MM.1S (cell line): ENCODE measurements around the gene MRPL37.
"Not testable (repeated sequence)": the region's sequence is repeated elsewhere in the genome, so short reads cannot be mapped to it uniquely, and the experiment has no call there.

Experiments used
- DNase-seq: peaks from one replicate; pipeline ENCODE4 v3.0.0-alpha.2; 2015
- H2AFZ ChIP-seq: fragments of 300-600 bp; sonication (generic); 2 replicates; pipeline ENCODE4 v1.6.0; 2016; ENCODE audit warnings: antibody characterized with exemption, low read length
- H3F3A ChIP-seq: fragments of 300-600 bp; sonication (generic); 2 replicates; pipeline ENCODE4 v1.6.1; 2016; ENCODE audit warnings: mild to moderate bottlenecking, antibody characterized with exemption, low read length, moderate library complexity, mixed read lengths; ENCODE audit not compliant: insufficient read depth
- H3K27ac ChIP-seq: fragments of 300-600 bp; sonication (generic); 2 replicates; pipeline ENCODE4 v1.5.1; 2016; ENCODE audit warnings: mild to moderate bottlenecking, low read length
- H3K27me3 ChIP-seq: fragments of 300-600 bp; sonication (generic); replicated peaks from 2 replicates; pipeline ENCODE4 v1.6.0; 2016; ENCODE audit warnings: low read length; ENCODE audit not compliant: insufficient read depth
- H3K36me3 ChIP-seq: fragments of 300-600 bp; sonication (generic); replicated peaks from 2 replicates; pipeline ENCODE4 v1.6.1; 2016; ENCODE audit warnings: mild to moderate bottlenecking, low read length, mixed read lengths; ENCODE audit not compliant: insufficient read depth
- H3K4me1 ChIP-seq: fragments of 300-600 bp; sonication (generic); 2 replicates; pipeline ENCODE4 v1.6.1; 2016; ENCODE audit warnings: low read length, mixed read lengths
- H3K4me2 ChIP-seq: fragments of 300-600 bp; sonication (generic); 2 replicates; pipeline ENCODE4 v1.6.0; 2016; ENCODE audit warnings: low read depth, low read length
- H3K4me3 ChIP-seq: fragments of 300-600 bp; sonication (generic); 2 replicates; pipeline ENCODE4 v1.5.1; 2016; ENCODE audit warnings: low read length, mixed read lengths
- H3K79me2 ChIP-seq: fragments of 300-600 bp; sonication (generic); 2 replicates; pipeline ENCODE4 v1.6.1; 2016; ENCODE audit warnings: mixed run types, low read length, mixed read lengths
- H3K9ac ChIP-seq: fragments of 300-600 bp; sonication (generic); 2 replicates; pipeline ENCODE4 v1.6.1; 2016; ENCODE audit warnings: low read length, mixed read lengths
- H3K9me2 ChIP-seq: fragments of 300-600 bp; sonication (generic); replicated peaks from 2 replicates; pipeline ENCODE4 v1.6.1; 2016; ENCODE audit warnings: mild to moderate bottlenecking, low read length, mixed read lengths; ENCODE audit not compliant: insufficient read depth
- H3K9me3 ChIP-seq: fragments of 300-600 bp; sonication (generic); replicated peaks from 2 replicates; pipeline ENCODE4 v1.6.1; 2016; ENCODE audit warnings: mild to moderate bottlenecking, low read length, mixed read lengths; ENCODE audit not compliant: insufficient read depth
- H4K20me1 ChIP-seq: fragments of 300-600 bp; sonication (generic); 2 replicates; pipeline ENCODE4 v1.6.1; 2016; ENCODE audit warnings: mild to moderate bottlenecking, low read length, moderate library complexity, mixed read lengths; ENCODE audit not compliant: insufficient read depth
- CTCF ChIP-seq: fragments of 300-600 bp; sonication (generic); IDR thresholded peaks from 2 replicates; pipeline ENCODE4 v1.5.1; 2016; ENCODE audit warnings: antibody characterized with exemption, low read length, mixed read lengths
- EZH2 ChIP-seq: fragments of 300-600 bp; sonication (generic); optimal IDR thresholded peaks from 2 replicates; pipeline ENCODE3; 2017; ENCODE audit warnings: low read depth, mild to moderate bottlenecking, antibody characterized with exemption, low read length, mixed read lengths
- EZH2phosphoT487 ChIP-seq: fragments of 300-600 bp; sonication (generic); IDR thresholded peaks from 2 replicates; pipeline ENCODE4 v1.6.1; 2018; ENCODE audit warnings: antibody characterized with exemption, low read length

Gene MRPL37

DNA sequence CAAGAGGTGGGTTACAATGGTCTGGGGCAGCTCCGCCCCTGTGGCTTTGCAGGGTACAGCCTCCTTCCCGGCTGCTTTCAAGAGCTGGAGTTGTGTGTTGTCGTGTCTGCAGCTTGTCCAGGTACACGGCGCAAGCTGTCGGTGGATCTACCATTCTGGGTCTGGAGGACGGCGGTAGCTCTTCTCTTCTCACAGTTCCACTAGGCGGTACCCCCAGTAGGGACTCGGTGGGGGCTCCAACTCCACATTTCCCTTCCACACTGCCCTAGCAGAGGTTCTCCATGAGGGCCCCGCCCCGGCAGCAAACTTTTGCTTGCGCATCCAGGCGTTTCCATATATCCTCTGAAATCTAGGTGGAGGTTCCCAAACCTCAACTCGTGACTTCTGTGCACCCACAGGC lies 34.8 kb upstream of the MRPL37 start:
- Histone ChIP-seq H3K9me3 (no peaks in the 10 kb centered on the region), H3K4me1 (no peaks in the 10 kb centered on the region), H3K4me2 (no peak overlapping the region), H2AFZ (no peak overlapping the region), H3K79me2 (no peaks in the 10 kb centered on the region), H3K4me3 (no peak overlapping the region), H3K36me3 (no peaks in the 10 kb centered on the region), H3K27ac (no peak overlapping the region), H3K9me2 (no peaks in the 10 kb centered on the region), H4K20me1 (no peaks in the 10 kb centered on the region), H3F3A (no peaks in the 10 kb centered on the region), H3K9ac (no peak overlapping the region), H3K27me3 (no peaks in the 10 kb centered on the region)
- DNase-seq = no peak
- no peak for TF ChIP-seq EZH2
- no peak for TF ChIP-seq EZH2phosphoT487
- no peak for TF ChIP-seq CTCF

DNA sequence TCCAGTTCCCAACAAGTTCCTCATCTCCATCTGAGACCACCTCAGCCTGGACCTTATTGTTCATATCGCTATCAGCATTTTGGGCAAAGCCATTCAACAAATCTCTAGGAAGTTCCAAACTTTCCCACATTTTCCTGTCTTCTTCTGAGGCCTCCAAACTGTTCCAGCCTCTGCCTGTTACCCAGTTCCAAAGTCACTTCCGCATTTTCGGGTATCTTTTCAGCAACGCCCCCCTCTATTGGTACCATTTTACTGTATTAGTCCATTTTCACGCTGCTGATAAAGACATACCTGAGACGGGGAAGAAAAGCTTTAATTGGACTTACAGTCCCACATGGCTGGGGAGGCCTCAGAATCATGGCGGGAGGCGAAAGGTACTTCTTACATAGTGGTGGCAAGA lies 33.6 kb upstream of the MRPL37 start:
- H2AFZ ChIP-seq, H3K27ac ChIP-seq, H3K4me2 ChIP-seq, H3K36me3 ChIP-seq, H3K9ac ChIP-seq, H3F3A ChIP-seq, DNase-seq, H3K79me2 ChIP-seq, H3K9me2 ChIP-seq, H3K4me1 ChIP-seq, H3K9me3 ChIP-seq, H4K20me1 ChIP-seq, H3K27me3 ChIP-seq, H3K4me3 ChIP-seq: not testable (repeated sequence)

DNA sequence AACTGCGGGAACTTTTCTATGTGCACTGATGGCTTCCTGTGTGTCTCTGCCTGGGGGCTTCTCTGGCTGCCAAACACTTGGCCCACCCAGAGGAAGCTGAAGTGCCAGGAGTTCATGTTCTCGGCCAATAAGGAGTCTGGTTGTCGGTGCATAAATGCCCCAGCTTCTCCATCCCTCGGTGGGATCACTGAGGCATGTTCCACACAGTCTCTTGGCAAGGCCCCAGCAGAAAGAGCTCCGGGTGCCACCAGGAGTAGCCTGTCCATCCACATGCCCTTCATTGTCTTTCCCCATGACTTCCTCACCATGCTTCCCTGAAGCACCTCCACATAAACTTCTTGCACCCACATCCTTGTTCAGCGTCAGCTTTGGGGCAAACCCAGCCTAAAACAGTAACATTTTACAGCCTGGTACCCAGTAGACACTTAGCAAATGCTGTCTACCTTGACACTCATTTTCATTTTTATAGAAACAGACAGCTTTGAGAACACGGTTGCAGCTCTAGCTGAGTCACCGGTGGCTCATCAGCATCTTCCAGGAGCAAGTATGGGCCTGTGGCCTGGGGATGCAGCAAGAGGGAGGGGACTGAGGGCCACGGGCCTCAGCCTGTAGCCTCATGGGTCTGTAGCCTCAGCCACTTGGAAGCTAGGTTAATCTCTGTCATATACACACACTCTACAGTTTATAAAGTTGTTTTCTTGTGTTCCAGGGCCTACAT lies 32.4 kb upstream of the MRPL37 start:
- H3K4me2 ChIP-seq = no peak overlapping the region
- H3K27ac ChIP-seq = no peak overlapping the region
- no peak overlapping the region for H3K4me3 ChIP-seq
- H4K20me1 ChIP-seq = no peaks in the 10 kb centered on the region
- H2AFZ ChIP-seq = no peak overlapping the region
- H3K9ac ChIP-seq = no peak overlapping the region
- H3K9me3 ChIP-seq = no peaks in the 10 kb centered on the region
- no peak for TF ChIP-seq EZH2
- TF ChIP-seq EZH2phosphoT487 = no peak
- no peak for TF ChIP-seq CTCF
- no peaks in the 10 kb centered on the region for H3K4me1 ChIP-seq
- no peak for DNase-seq
- no peaks in the 10 kb centered on the region for H3F3A ChIP-seq
- no peaks in the 10 kb centered on the region for H3K9me2 ChIP-seq
- no peaks in the 10 kb centered on the region for H3K36me3 ChIP-seq
- H3K79me2 ChIP-seq = no peaks in the 10 kb centered on the region
- no peaks in the 10 kb centered on the region for H3K27me3 ChIP-seq

DNA sequence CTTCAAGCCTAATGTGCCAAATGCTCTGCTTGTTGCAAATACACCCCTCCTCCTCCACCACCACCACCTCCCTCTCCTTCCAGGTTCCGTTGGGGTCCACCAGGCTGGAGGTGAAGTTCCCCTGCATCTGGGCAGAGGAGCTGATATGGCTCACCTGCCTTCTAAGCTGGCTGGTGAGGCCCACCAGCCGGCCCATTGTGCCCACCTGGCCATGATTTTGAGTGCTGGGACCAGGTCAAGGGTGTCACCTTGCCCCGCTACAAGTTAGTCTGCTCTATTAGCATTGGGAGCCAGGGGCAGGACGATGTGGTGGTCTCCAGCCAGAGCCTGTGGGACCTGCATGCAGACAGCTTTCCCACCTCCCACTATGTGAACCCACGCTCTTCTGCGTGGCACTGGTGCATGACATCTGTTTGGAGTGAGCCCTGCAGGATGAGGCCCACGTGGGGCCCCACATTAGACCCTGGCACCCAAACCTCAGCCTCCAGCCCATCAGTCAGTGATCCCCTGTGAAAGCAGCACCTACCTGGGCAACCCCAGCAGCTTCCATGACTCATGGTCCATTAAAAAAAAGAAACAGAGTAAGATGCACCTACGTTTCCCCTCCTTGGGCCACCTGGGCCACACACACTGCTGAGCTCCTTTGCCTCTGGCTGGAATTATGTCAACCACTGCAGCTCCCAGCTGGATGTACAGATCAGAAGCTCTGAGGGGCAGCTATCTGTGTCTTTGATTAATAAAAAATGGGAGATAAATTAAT lies 31.6 kb upstream of the MRPL37 start:
- Histone ChIP-seq H4K20me1 (no peaks in the 10 kb centered on the region), H3K4me1 (no peaks in the 10 kb centered on the region), H3K4me3 (no peak overlapping the region), H3K9me3 (no peaks in the 10 kb centered on the region), H3K9ac (no peak overlapping the region), H3K4me2 (no peak overlapping the region), H2AFZ (no peak overlapping the region), H3K36me3 (no peaks in the 10 kb centered on the region), H3K27me3 (no peaks in the 10 kb centered on the region), H3K9me2 (no peaks in the 10 kb centered on the region), H3F3A (no peaks in the 10 kb centered on the region), H3K79me2 (no peaks in the 10 kb centered on the region), H3K27ac (no peak overlapping the region)
- no peak for DNase-seq
- TF ChIP-seq EZH2 = no peak
- TF ChIP-seq CTCF = no peak
- TF ChIP-seq EZH2phosphoT487 = no peak
